NCI-H446 (cell line): ENCODE results near the gene IL31.
A peak's percentile ranks its signal among the peaks of the same experiment; 100 is the strongest.
"Not testable (repeated sequence)": the region's sequence is repeated elsewhere in the genome, so short reads cannot be mapped to it uniquely, and the experiment has no call there.

Experiments used
- DNase-seq, 2 experiments: peaks; one replicate each; lab custom pipeline; 2025; lab: John Stamatoyannopoulos, UW

The IL31 gene

GRCh38 chr12:122192441-122192840 lies 18.4 kb upstream of the IL31 start:
- no peak for DNase-seq

- peak; percentile 10 to 45 for DNase-seq
Measured at GRCh38 chr12:122190842-122191668, 17.0 kb upstream of the IL31 start.

- DNase-seq: no peak
Measured at GRCh38 chr12:122189626-122190475, 15.8 kb upstream of the IL31 start.

GRCh38 chr12:122187466-122187865 lies 13.4 kb upstream of the IL31 start:
- DNase-seq: no peak

- no peak for DNase-seq
Measured at GRCh38 chr12:122185494-122186082, 11.6 kb upstream of the IL31 start.

GRCh38 chr12:122185079-122185478 lies 11.1 kb upstream of the IL31 start:
- DNase-seq: no peak

GRCh38 chr12:122184517-122184916 lies 10.5 kb upstream of the IL31 start:
- no peak for DNase-seq

GRCh38 chr12:122183588-122183940 lies 9.5 kb upstream of the IL31 start:
- DNase-seq: no peak

- DNase-seq: no peak
Measured at GRCh38 chr12:122182887-122183587, 9.0 kb upstream of the IL31 start, which contains the start of gene LRRC43. Gene LRRC43, plus strand, starts transcription at chr12:122183123. Its CDS starts 22 bp downstream, at chr12:122183145.

GRCh38 chr12:122176473-122176872 lies 2.5 kb upstream of the IL31 start:
- not testable (repeated sequence) for DNase-seq

GRCh38 chr12:122172262-122172939 lies 1.6 kb downstream of the IL31 start:
- no peak for DNase-seq

- DNase-seq: no peak
Measured at GRCh38 chr12:122171399-122171798, 2.6 kb downstream of the IL31 start.

GRCh38 chr12:122168492-122168891 lies 5.5 kb downstream of the IL31 start:
- DNase-seq: no peak

GRCh38 chr12:122167356-122167925 lies 6.6 kb downstream of the IL31 start:
- DNase-seq: no peak

GRCh38 chr12:122166422-122167349 lies 7.3 kb downstream of the IL31 start:
- no peak for DNase-seq

- DNase-seq: no peak
Measured at GRCh38 chr12:122162976-122163375, 11.0 kb downstream of the IL31 start.

GRCh38 chr12:122161682-122162081 lies 12.3 kb downstream of the IL31 start:
- DNase-seq: no peak

- DNase-seq: no peak
Measured at GRCh38 chr12:122160761-122161160, 13.3 kb downstream of the IL31 start.

GRCh38 chr12:122159882-122160281 lies 14.1 kb downstream of the IL31 start:
- no peak for DNase-seq

- no peak for DNase-seq
Measured at GRCh38 chr12:122158700-122159285, 15.2 kb downstream of the IL31 start.
